Transverse colon (tissue), 4 donors: Measurements from ENCODE around the gene RSPO3. TPM values are rescaled to one million over a fixed set of nuclear protein-coding genes. Genes with fewer than 3 reads are reported as not detected.

Experiments
- DNase-seq: peaks from one replicate; pipeline ENCODE4 v3.0.0-alpha.2; 2019
- H3K27ac ChIP-seq, 4 donors: fragments of 200-600 bp; sonication (generic); 2 replicates each; pipeline ENCODE4 v1.5.1; 2016 to 2018; ENCODE audit warnings: inconsistent platforms in 4 of 4
- H3K27me3 ChIP-seq: fragments of 200-600 bp; sonication (generic); 2 replicates; pipeline ENCODE4 v1.5.1; 2017; ENCODE audit warnings: inconsistent platforms
- H3K36me3 ChIP-seq, 4 donors: fragments of 200-600 bp; sonication (generic); 2 replicates each; pipeline ENCODE4 v1.5.1; 2017 to 2019; ENCODE audit warnings: inconsistent platforms in 4 of 4
- H3K4me1 ChIP-seq, 4 donors: fragments of 200-600 bp; sonication (generic); 2 replicates each; pipeline ENCODE4 v1.5.1; 2017 to 2020; ENCODE audit warnings: inconsistent platforms in 4 of 4
- H3K4me3 ChIP-seq, 4 donors: fragments of 200-600 bp; sonication (generic); 1 replicate in 1 of 4; 2 replicates in 3 of 4; pipeline versions ENCODE4 v1.5.1 to v1.6.1; 2017 to 2019; ENCODE audit warnings: inconsistent platforms in 4 of 4
- H3K9me3 ChIP-seq, 2 donors: fragments of 200-600 bp; sonication (generic); 2 replicates each; pipeline ENCODE4 v1.5.1; 2017 to 2019; ENCODE audit warnings: inconsistent platforms in 2 of 2
- CTCF ChIP-seq, 5 experiments: fragments of 200-600 bp in 3 of 5; fragments of 450-650 bp in 2 of 5; sonication (generic) in 3 of 5; IDR thresholded peaks; 1 replicate in 2 of 5; 2 replicates in 3 of 5; pipeline ENCODE4 v1.5.1; 2016 to 2017; ENCODE audit warnings: antibody characterized with exemption in 5 of 5, inconsistent platforms in 3 of 5, mild to moderate bottlenecking in 2 of 5, moderate library complexity in 1 of 5
- EP300 ChIP-seq: sonication (generic); formaldehyde crosslinking; IDR thresholded peaks from one replicate; pipeline ENCODE4 v1.6.1; 2017; ENCODE audit warnings: antibody characterized with exemption, low read depth
- POLR2A ChIP-seq: fragments of 450-650 bp; IDR thresholded peaks from one replicate; pipeline ENCODE4 v1.6.1; 2016; ENCODE audit warnings: antibody characterized with exemption, mild to moderate bottlenecking, moderate library complexity
- POLR2AphosphoS5 ChIP-seq, 3 donors: sonication (generic); formaldehyde crosslinking; IDR thresholded peaks; one replicate each; pipeline ENCODE4 v1.6.1; 2016; ENCODE audit warnings: antibody characterized with exemption in 3 of 3
- WGBS, 2 donors: methylation state at CpG; one replicate each; pipeline ENCODE4 v1.1.5; 2018; ENCODE audit warnings: low coverage in 1 of 2; 5-methylcytosine and 5-hydroxymethylcytosine counted together
- in situ Hi-C, 4 donors: fragments of 200-750 bp; cut with MboI; loops; one replicate each; pipeline versions ENCODE4 v1.15.0 to v1.15.1; 2017; ENCODE audit warnings: low sequenced_read_pairs in 3 of 4, low pct_ligation_motif_present in 1 of 4, low pct_unique_long_range_greater_than_20kb in 1 of 4
- intact Hi-C: fragments of 100-400 bp; cut with DNase I; formaldehyde crosslinking; loops from one replicate; pipeline ENCODE4 v1.15.1; 2023; ENCODE audit warnings: low total_unique reads
- total RNA-seq, 4 donors: library from RNA; depleted of rRNA; stranded (reverse); fragments of >200 nt; gene quantifications; one replicate each; pipeline ENCODE4 v1.1.0, GENCODE V29; 2016

Gene RSPO3
- total RNA-seq, 4 donors from 2014 or later: 0.80 to 5.2 (median 2.7) TPM

GRCh38 chr6:127077886-127078285 lies 40.6 kb upstream of the RSPO3 start:
- no peaks in the 10 kb centered on the region for H3K27me3 ChIP-seq
- no peaks in the 10 kb centered on the region for H3K36me3 ChIP-seq
- intact Hi-C loops (no loop called here), in situ Hi-C loops (no loop called here)
- H3K4me3 ChIP-seq: no peak overlapping the region
- DNase-seq: no peak
- H3K4me1 ChIP-seq: no peaks in the 10 kb centered on the region
- no peak overlapping the region for H3K27ac ChIP-seq
- TF ChIP-seq CTCF (IDR thresholded peaks at IDR 0.05) (no peak), POLR2A (no peak), POLR2AphosphoS5 (IDR thresholded peaks at IDR 0.05) (no peak), EP300 (no peak)
- H3K9me3 ChIP-seq: no peaks in the 10 kb centered on the region
- WGBS, 2 donors: 86 to 91% methylated on average over 2 of the region's 2 CpGs

DNA sequence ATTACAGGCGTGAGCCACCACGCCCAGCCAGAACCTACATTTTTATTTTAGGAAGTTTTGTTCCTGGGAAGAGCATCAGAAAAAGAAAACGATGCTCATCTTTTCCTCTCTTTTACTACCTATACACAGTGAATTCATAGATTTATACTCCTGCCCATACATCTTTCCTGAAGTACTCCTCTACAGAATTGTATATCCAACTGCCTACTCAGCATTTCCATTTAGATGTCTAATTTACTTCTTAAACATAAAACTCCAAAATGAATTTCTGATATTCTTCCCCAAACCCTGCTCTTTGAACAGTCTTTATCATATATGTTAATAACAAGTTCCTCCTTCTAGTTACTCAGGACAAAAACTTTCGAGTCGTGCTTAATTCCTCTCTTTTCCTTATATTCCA lies 39.8 kb upstream of the RSPO3 start:
- H3K4me3 ChIP-seq: no peak overlapping the region

DNA sequence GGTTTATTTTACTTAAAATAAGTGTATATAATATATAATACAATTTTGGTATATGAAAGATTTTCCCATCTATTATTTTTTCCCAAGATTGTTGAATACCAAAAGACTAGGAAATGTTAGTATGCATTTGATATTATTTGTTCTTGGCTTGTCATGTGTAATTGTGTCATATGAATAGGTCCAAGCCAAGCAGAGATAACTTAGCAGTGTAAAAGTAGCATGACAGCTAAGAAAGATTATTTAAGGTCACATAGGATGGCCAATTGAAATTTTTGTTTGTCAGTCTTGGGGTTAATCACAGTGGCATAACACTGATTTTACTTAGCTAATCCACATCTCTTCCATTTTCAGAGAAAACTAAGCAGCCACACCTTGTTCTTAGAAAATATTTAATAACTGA lies 38.8 kb upstream of the RSPO3 start:
- Histone ChIP-seq H3K4me1 (no peaks in the 10 kb centered on the region), H3K27ac (no peak overlapping the region), H3K27me3 (no peaks in the 10 kb centered on the region), H3K9me3 (no peaks in the 10 kb centered on the region), H3K4me3 (no peak overlapping the region), H3K36me3 (no peaks in the 10 kb centered on the region)
- TF ChIP-seq POLR2A: no peak
- TF ChIP-seq EP300: no peak
- no peak for TF ChIP-seq POLR2AphosphoS5 (IDR thresholded peaks at IDR 0.05)
- no peak for TF ChIP-seq CTCF (IDR thresholded peaks at IDR 0.05)
- intact Hi-C loops: no loop called here
- no peak for DNase-seq
- in situ Hi-C loops: no loop called here

More for the DNA sequence above, 39.8 kb upstream of the RSPO3 start:
- 90 to 92% methylated on average over 5 of the region's 5 CpGs for WGBS, 2 donors
- in situ Hi-C loops (no loop called here), intact Hi-C loops (no loop called here)
- Histone ChIP-seq H3K27me3 (no peaks in the 10 kb centered on the region), H3K4me1 (no peaks in the 10 kb centered on the region), H3K9me3 (no peaks in the 10 kb centered on the region), H3K36me3 (no peaks in the 10 kb centered on the region), H3K27ac (no peak overlapping the region)
- TF ChIP-seq POLR2AphosphoS5 (IDR thresholded peaks at IDR 0.05) (no peak), POLR2A (no peak), CTCF (IDR thresholded peaks at IDR 0.05) (no peak), EP300 (no peak)
- DNase-seq: no peak

GRCh38 chr6:127080081-127080480 lies 38.4 kb upstream of the RSPO3 start:
- Histone ChIP-seq H3K4me3 (no peak overlapping the region), H3K27ac (no peak overlapping the region), H3K36me3 (no peaks in the 10 kb centered on the region), H3K9me3 (no peaks in the 10 kb centered on the region), H3K4me1 (no peaks in the 10 kb centered on the region), H3K27me3 (no peaks in the 10 kb centered on the region)
- intact Hi-C loops: no loop called here
- WGBS, 2 donors: 79 to 87% methylated on average over 3 of the region's 3 CpGs
- no peak for DNase-seq
- in situ Hi-C loops: no loop called here
- no peak for TF ChIP-seq POLR2AphosphoS5 (IDR thresholded peaks at IDR 0.05)

GRCh38 chr6:127083231-127083962 lies 35.1 kb upstream of the RSPO3 start:
- H3K4me1 ChIP-seq: no peaks in the 10 kb centered on the region
- TF ChIP-seq EP300 (no peak), CTCF (IDR thresholded peaks at IDR 0.05) (no peak), POLR2AphosphoS5 (IDR thresholded peaks at IDR 0.05) (no peak), POLR2A (no peak)
- intact Hi-C loops: no loop called here
- no peaks in the 10 kb centered on the region for H3K27me3 ChIP-seq
- 88 to 91% methylated on average over 2 of the region's 2 CpGs for WGBS, 2 donors
- no peaks in the 10 kb centered on the region for H3K36me3 ChIP-seq
- H3K9me3 ChIP-seq: no peaks in the 10 kb centered on the region
- no peak for DNase-seq
- in situ Hi-C loops: no loop called here
- H3K27ac ChIP-seq: no peak overlapping the region
- H3K4me3 ChIP-seq: no peak overlapping the region
